ENCODE results near the gene KRTAP10-2.
"Not testable (repeated sequence)": the region's sequence is repeated elsewhere in the genome, so short reads cannot be mapped to it uniquely, and the experiment has no call there.

DNA sequence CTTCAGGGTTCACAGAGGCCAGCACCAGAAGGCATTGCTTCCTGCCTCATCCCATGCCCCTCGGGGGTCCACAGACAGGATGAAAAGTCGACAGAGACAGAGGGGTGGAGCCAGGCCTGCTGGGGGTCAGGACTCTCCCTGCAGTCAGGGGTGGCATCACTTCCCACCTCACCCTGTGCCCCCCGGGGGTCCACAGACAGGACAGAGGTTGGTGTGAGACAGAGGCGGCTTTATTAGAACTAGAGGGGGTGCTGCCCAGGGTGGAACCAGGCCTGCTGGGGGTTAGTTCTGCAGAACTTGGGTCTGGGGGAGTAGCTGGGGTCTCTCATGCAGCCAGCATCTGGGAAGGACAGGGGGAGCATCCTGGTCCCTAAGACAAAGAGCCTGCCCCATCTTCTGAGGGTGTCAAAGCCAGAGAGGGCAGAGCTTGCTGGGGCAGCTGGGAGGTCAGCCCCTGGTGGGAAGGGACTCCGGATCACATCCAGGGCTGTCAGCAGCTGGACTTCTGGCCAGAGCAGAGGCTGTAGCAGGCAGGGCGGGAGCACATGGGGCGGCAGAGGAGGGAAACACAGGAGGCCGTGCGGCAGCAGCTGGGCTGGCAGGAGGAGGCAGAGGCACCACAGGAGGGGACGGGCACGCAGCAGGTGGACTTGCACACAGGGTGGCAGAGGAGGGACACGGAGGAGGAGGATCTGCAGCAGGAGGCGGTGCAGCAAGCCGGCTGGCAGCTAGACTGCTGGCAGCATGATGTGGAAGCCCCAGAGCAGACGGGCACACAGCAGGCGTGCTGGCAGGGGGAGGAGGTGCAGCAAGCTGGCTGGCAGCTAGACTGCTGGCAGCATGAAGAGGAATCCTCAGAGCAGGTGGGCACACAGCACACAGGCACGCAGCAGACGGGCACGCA is 39.8 kb upstream of the KRTAP10-2 start:
- TF ChIP-seq, protein P1, sequence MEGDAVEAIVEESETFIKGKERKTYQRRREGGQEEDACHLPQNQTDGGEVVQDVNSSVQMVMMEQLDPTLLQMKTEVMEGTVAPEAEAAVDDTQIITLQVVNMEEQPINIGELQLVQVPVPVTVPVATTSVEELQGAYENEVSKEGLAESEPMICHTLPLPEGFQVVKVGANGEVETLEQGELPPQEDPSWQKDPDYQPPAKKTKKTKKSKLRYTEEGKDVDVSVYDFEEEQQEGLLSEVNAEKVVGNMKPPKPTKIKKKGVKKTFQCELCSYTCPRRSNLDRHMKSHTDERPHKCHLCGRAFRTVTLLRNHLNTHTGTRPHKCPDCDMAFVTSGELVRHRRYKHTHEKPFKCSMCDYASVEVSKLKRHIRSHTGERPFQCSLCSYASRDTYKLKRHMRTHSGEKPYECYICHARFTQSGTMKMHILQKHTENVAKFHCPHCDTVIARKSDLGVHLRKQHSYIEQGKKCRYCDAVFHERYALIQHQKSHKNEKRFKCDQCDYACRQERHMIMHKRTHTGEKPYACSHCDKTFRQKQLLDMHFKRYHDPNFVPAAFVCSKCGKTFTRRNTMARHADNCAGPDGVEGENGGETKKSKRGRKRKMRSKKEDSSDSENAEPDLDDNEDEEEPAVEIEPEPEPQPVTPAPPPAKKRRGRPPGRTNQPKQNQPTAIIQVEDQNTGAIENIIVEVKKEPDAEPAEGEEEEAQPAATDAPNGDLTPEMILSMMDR (IDR thresholded peaks at IDR 0.05): not testable (repeated sequence)
- not testable (repeated sequence) for TF ChIP-seq POLR2A (IDR thresholded peaks at IDR 0.05)

Measured in vagina (tissue), 2 donors.